ENCODE measurements around the gene NOVA2. TPM values are rescaled to one million over a fixed set of nuclear protein-coding genes. Genes with fewer than 3 reads are reported as not detected.

Gene NOVA2
- total RNA-seq, 1 experiment from 2014 or later: not detected

- TF ChIP-seq EZH2 (IDR thresholded peaks at IDR 0.05; ENCODE audit: low read length, unreplicated experiment) (no peak), EZH2phosphoT487 (IDR thresholded peaks at IDR 0.05; ENCODE audit: borderline replicate concordance, low read length) (no peak), CTCF (conservative IDR thresholded peaks at IDR 0.05; ENCODE audit: low read depth, low read length) (no peak)
- H3K4me2 ChIP-seq (ENCODE audit: low read length): peak overlapping the region; percentile 71
- H3K36me3 ChIP-seq (ENCODE audit: low read depth, low read length): no peaks in the 10 kb centered on the region
- H3K27ac ChIP-seq (ENCODE audit: low read length): peak overlapping the region; percentile 74
- no peaks in the 10 kb centered on the region for H4K20me1 ChIP-seq (ENCODE audit: low read length)
- H3K9ac ChIP-seq (ENCODE audit: low read length): peak overlapping the region; percentile 20; the same call in 1 of the 2 replicates
- H3F3A ChIP-seq (ENCODE audit: low read length, unreplicated experiment): no peaks in the 10 kb centered on the region
- H3K4me3 ChIP-seq (ENCODE audit: low read length): peak overlapping the region; percentile 15; the same call in 1 of the 2 replicates
- no TSS peak for BruUV-seq (replicated peaks)
- no peak overlapping the region for H2AFZ ChIP-seq (ENCODE audit: low read length)
- H3K9me3 ChIP-seq (ENCODE audit: low read length): no peaks in the 10 kb centered on the region
- POLR2A ChIA-PET (ENCODE audit: unreplicated experiment): interaction anchor here (0.6 kb wide), 2 partner anchors 54 to 462 kb away, joined by 3 to 4 read pairs; partner anchors contain the start of gene MYPOP
- H3K27me3 ChIP-seq (ENCODE audit: low read length): 0 out of 2 replicates have a peak, but pooled peaks cover 9% of the 10 kb centered on the region
- no peaks in the 10 kb centered on the region for H3K9me2 ChIP-seq (replicated peaks; ENCODE audit: low read length)
- ATAC-seq (peak; percentile 86), DNase-seq (peak; percentile 85)
- CTCF ChIA-PET: interaction anchor here (0.6 kb wide), 1 partner anchor 404 kb away, joined by 4 read pairs; no protein-coding TSS in a partner anchor
- peaks cover 27% of the 10 kb centered on the region for H3K4me1 ChIP-seq (ENCODE audit: insufficient read depth, low read length)
- intact Hi-C loops (cut with micrococcal nuclease): no loop called here
- H3K79me2 ChIP-seq (ENCODE audit: low read length): no peaks in the 10 kb centered on the region
These were observed 17.6 kb downstream of the NOVA2 start for GRCh38 chr19:45955905-45956608.

- BruUV-seq (replicated peaks): no TSS peak
- ChIA-PET POLR2A (ENCODE audit: unreplicated experiment) (no interaction called here), CTCF (no interaction called here)
- Histone ChIP-seq H2AFZ (ENCODE audit: low read length) (no peak overlapping the region), H3K79me2 (ENCODE audit: low read length) (no peaks in the 10 kb centered on the region), H3K4me3 (ENCODE audit: low read length) (no peak overlapping the region), H3K9me3 (ENCODE audit: low read length) (no peaks in the 10 kb centered on the region), H3K36me3 (ENCODE audit: low read depth, low read length) (no peaks in the 10 kb centered on the region), H3K4me1 (ENCODE audit: insufficient read depth, low read length) (peaks cover 25% of the 10 kb centered on the region), H3K27me3 (ENCODE audit: low read length) (no peaks in the 10 kb centered on the region), H3K4me2 (ENCODE audit: low read length) (no peak overlapping the region), H3K9me2 (replicated peaks; ENCODE audit: low read length) (no peaks in the 10 kb centered on the region), H3K27ac (ENCODE audit: low read length) (no peak overlapping the region), H4K20me1 (ENCODE audit: low read length) (no peaks in the 10 kb centered on the region), H3K9ac (ENCODE audit: low read length) (no peak overlapping the region), H3F3A (ENCODE audit: low read length, unreplicated experiment) (no peaks in the 10 kb centered on the region)
- TF ChIP-seq CTCF (conservative IDR thresholded peaks at IDR 0.05; ENCODE audit: low read depth, low read length): no peak
- no peak for TF ChIP-seq EZH2phosphoT487 (IDR thresholded peaks at IDR 0.05; ENCODE audit: borderline replicate concordance, low read length)
- TF ChIP-seq EZH2 (IDR thresholded peaks at IDR 0.05; ENCODE audit: low read length, unreplicated experiment): no peak
- intact Hi-C loops (cut with micrococcal nuclease): no loop called here
- no peak for DNase-seq
- no peak for ATAC-seq
These were observed 19.5 kb downstream of the NOVA2 start for GRCh38 chr19:45954156-45954555.

GRCh38 chr19:45953676-45954075, 20.0 kb downstream of the NOVA2 start:
- no peak overlapping the region for H2AFZ ChIP-seq (ENCODE audit: low read length)
- ChIA-PET CTCF (no interaction called here), POLR2A (ENCODE audit: unreplicated experiment) (no interaction called here)
- no peak overlapping the region for H3K27ac ChIP-seq (ENCODE audit: low read length)
- intact Hi-C loops (cut with micrococcal nuclease): no loop called here
- H3K4me3 ChIP-seq (ENCODE audit: low read length): no peak overlapping the region
- H3F3A ChIP-seq (ENCODE audit: low read length, unreplicated experiment): no peaks in the 10 kb centered on the region
- BruUV-seq (replicated peaks): no TSS peak
- no peaks in the 10 kb centered on the region for H3K36me3 ChIP-seq (ENCODE audit: low read depth, low read length)
- ATAC-seq: no peak
- no peaks in the 10 kb centered on the region for H3K27me3 ChIP-seq (ENCODE audit: low read length)
- TF ChIP-seq EZH2 (IDR thresholded peaks at IDR 0.05; ENCODE audit: low read length, unreplicated experiment) (no peak), CTCF (conservative IDR thresholded peaks at IDR 0.05; ENCODE audit: low read depth, low read length) (no peak), EZH2phosphoT487 (IDR thresholded peaks at IDR 0.05; ENCODE audit: borderline replicate concordance, low read length) (no peak)
- H3K4me1 ChIP-seq (ENCODE audit: insufficient read depth, low read length): peaks cover 20% of the 10 kb centered on the region
- DNase-seq: peak; percentile 29
- H3K79me2 ChIP-seq (ENCODE audit: low read length): no peaks in the 10 kb centered on the region
- no peak overlapping the region for H3K9ac ChIP-seq (ENCODE audit: low read length)
- H3K4me2 ChIP-seq (ENCODE audit: low read length): no peak overlapping the region
- no peaks in the 10 kb centered on the region for H4K20me1 ChIP-seq (ENCODE audit: low read length)
- H3K9me3 ChIP-seq (ENCODE audit: low read length): no peaks in the 10 kb centered on the region
- H3K9me2 ChIP-seq (replicated peaks; ENCODE audit: low read length): no peaks in the 10 kb centered on the region
